ENCODE data around the gene ENAH.
A peak's percentile ranks its signal among the peaks of the same experiment; 100 is the strongest.

Gene ENAH

DNA sequence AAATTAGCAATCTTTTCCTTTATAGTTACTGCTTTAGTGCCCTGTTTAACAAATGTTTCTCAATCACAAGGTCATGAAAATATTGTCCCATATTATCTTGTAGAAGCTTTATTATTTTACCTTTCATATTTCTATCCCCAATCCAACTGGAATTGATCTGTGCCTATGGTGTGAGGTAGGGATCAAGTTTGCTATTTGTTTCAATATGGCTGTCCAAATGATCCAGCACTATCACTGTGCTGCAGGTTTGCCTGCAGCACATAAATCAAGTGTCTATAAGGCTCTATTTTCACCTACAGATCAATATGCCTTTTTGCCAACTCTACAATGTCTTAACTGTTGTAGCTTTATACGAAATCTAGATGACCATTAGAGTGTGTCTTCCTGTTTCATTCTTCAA lies 96.2 kb downstream of the ENAH start:
- DNase-seq (ENCODE audit: low read depth) = no peak
- TF ChIP-seq, protein P1, sequence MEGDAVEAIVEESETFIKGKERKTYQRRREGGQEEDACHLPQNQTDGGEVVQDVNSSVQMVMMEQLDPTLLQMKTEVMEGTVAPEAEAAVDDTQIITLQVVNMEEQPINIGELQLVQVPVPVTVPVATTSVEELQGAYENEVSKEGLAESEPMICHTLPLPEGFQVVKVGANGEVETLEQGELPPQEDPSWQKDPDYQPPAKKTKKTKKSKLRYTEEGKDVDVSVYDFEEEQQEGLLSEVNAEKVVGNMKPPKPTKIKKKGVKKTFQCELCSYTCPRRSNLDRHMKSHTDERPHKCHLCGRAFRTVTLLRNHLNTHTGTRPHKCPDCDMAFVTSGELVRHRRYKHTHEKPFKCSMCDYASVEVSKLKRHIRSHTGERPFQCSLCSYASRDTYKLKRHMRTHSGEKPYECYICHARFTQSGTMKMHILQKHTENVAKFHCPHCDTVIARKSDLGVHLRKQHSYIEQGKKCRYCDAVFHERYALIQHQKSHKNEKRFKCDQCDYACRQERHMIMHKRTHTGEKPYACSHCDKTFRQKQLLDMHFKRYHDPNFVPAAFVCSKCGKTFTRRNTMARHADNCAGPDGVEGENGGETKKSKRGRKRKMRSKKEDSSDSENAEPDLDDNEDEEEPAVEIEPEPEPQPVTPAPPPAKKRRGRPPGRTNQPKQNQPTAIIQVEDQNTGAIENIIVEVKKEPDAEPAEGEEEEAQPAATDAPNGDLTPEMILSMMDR (conservative IDR thresholded peaks at IDR 0.05; ENCODE audit: control insufficient read depth, insufficient read depth, low read depth, low read length) = no peak
- H3K4me3 ChIP-seq (ENCODE audit: control insufficient read depth, low read depth, low read length) = no peak overlapping the region

DNA sequence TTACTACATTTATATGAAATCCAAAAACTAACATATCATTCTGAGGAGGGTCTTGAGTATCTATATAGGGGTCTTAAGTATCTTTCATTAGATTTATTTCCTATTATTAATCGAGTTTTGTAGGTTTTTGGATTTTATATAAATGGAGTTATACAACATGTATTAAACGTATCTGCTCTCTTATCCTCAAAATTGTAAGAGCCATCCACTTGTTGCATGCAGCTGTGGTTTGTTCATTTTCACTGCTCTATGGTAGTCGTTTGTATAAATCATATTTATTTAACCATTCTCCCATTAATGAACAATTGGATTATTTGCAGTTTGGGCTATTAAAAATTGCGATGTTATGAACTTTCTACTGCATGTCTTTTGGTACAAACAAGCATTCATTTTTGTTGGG lies 97.1 kb downstream of the ENAH start:
- no peak for DNase-seq (ENCODE audit: low read depth)
- TF ChIP-seq, protein P1 (conservative IDR thresholded peaks at IDR 0.05; ENCODE audit: control insufficient read depth, insufficient read depth, low read depth, low read length) = no peak
- H3K4me3 ChIP-seq (ENCODE audit: control insufficient read depth, low read depth, low read length) = no peak overlapping the region

GRCh38 chr1:225554216-225554812 lies 98.6 kb downstream of the ENAH start:
- H3K4me3 ChIP-seq (ENCODE audit: control insufficient read depth, low read depth, low read length) = no peak overlapping the region
- TF ChIP-seq, protein P1 (conservative IDR thresholded peaks at IDR 0.05; ENCODE audit: control insufficient read depth, insufficient read depth, low read depth, low read length) = peak; percentile 59
- peak; percentile 52 for DNase-seq (ENCODE audit: low read depth)

DNA sequence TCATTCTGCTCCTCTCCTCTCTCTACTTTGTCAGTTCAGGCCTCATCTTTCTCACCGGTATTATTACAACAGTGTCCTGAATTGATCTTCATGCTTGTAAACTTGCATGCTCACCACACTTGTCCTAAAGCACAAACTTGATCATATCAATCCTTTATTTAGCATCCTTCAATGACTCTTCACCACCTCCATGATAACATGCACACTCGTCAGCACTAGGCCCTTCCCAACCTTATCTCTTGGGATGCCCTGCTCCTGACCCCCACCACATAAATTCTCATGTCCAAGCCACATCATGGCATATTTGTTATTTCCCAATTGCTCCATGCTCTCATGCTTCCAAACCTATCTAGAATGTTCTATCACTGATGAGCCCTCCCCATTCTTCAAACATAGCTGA lies 103.1 kb downstream of the ENAH start:
- H3K4me3 ChIP-seq (ENCODE audit: control insufficient read depth, low read depth, low read length) = no peak overlapping the region
- DNase-seq (ENCODE audit: low read depth) = no peak
- TF ChIP-seq, protein P1 (conservative IDR thresholded peaks at IDR 0.05; ENCODE audit: control insufficient read depth, insufficient read depth, low read depth, low read length) = no peak

DNA sequence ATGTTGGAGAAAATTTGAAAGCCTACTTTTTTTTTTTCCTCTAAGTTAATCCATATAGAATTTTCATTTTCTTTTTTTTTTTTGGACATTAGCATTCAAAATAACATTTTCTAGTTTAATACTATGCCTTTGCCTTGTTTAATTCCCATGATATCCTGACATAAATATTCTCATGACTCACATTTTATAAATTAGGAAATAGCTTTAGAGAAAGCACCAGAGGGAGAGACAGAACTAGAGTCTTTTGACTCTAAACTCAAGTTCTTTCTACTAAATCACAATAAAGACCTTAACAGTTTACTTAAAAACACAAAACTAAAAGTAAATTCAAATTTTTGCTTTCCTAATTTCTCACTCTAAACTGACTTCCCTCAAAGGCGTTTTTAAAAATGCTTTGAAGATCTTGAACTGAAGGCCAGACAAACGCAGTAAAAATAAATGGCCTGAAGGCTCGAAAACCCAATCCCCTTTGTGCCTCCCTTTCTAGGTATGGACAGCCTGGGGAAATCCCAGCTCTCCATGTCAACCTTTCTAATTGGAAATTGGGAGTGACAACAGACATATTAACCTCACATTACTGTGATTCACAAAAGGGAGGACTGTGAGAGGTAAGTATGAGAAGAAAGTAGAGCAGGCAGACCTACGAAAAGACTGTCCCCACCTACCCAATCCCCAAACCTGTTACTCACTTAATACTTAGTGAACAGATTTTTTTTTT lies 104.6 kb downstream of the ENAH start:
- TF ChIP-seq, protein P1 (conservative IDR thresholded peaks at IDR 0.05; ENCODE audit: control insufficient read depth, insufficient read depth, low read depth, low read length) = no peak
- peak; percentile 28 for DNase-seq (ENCODE audit: low read depth)
- no peak overlapping the region for H3K4me3 ChIP-seq (ENCODE audit: control insufficient read depth, low read depth, low read length)

DNA sequence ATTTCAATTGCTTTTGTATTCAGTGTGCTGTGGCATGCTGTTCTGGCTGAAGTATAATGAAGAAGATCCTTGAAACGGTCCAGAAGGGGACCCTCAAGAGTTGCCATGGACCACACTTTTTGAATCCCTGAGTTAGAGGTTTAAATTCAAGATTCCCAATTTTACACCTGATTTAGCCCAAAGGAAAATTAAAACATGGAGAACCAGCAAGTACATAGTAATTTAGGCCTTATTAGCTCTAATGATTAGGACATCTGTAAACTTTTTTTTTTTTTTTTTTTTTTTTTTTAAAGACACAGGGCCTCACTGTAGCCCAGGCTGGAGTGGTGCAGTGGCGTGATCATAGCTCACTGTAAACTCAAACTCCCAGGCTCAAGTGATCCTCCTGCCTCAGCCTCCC lies 107.3 kb downstream of the ENAH start:
- TF ChIP-seq, protein P1 (conservative IDR thresholded peaks at IDR 0.05; ENCODE audit: control insufficient read depth, insufficient read depth, low read depth, low read length) = no peak
- no peak overlapping the region for H3K4me3 ChIP-seq (ENCODE audit: control insufficient read depth, low read depth, low read length)
- DNase-seq (ENCODE audit: low read depth) = no peak
